ENCODE data around the gene MTHFD1L. TPM values are rescaled to one million over a fixed set of nuclear protein-coding genes. Genes with fewer than 3 reads are reported as not detected.
"Not testable (repeated sequence)": the region's sequence is repeated elsewhere in the genome, so short reads cannot be mapped to it uniquely, and the experiment has no call there.

The MTHFD1L gene
- total and polyA plus RNA-seq, 10 donors, result 6.7 to 32.1 (median 13.1) TPM

DNA sequence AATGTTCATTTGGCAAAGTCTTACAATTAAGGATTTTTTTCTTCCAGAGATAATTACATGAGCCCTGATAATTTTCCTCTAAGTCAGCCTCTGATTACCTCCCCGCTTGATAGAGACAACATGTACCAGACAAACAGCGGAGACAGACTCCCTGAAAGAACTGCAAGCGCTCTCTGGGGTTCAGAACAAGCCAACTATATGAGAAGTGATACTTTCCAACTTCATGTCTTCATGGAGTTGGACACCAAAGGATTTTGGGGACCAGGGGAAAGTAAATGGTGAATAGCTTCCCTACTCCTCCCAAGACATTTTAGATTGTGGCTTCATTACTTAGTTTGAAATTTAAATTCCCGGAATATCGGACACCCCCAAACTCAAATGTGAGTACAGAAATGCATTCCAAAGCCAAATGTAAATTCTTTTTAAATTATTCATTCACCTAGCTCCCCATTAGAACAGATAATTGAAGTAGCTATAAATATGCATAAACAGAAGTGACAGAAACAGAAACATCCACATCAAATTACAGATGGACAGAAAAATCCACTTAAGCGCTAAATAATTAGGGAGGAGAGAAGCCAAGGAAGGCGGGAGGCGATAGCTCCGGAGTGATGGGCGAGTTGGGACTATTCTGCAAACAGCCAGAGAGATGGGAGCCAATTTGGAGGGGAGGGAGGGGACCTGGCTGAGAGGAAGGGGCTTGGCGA, 244.5 kb downstream of the MTHFD1L start:
- no peak overlapping the region for H3K27ac ChIP-seq
- no peak overlapping the region for H3K4me3 ChIP-seq
- no peaks in the 10 kb centered on the region for H3K9me3 ChIP-seq
- TF ChIP-seq, protein P1, sequence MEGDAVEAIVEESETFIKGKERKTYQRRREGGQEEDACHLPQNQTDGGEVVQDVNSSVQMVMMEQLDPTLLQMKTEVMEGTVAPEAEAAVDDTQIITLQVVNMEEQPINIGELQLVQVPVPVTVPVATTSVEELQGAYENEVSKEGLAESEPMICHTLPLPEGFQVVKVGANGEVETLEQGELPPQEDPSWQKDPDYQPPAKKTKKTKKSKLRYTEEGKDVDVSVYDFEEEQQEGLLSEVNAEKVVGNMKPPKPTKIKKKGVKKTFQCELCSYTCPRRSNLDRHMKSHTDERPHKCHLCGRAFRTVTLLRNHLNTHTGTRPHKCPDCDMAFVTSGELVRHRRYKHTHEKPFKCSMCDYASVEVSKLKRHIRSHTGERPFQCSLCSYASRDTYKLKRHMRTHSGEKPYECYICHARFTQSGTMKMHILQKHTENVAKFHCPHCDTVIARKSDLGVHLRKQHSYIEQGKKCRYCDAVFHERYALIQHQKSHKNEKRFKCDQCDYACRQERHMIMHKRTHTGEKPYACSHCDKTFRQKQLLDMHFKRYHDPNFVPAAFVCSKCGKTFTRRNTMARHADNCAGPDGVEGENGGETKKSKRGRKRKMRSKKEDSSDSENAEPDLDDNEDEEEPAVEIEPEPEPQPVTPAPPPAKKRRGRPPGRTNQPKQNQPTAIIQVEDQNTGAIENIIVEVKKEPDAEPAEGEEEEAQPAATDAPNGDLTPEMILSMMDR (IDR thresholded peaks at IDR 0.05 in 8 of 11, conservative IDR thresholded peaks at IDR 0.05 in 3 of 11), result no peak
- TF ChIP-seq POLR2A (IDR thresholded peaks at IDR 0.05) (no peak), POLR2AphosphoS5 (IDR thresholded peaks at IDR 0.05) (no peak)
- WGBS, 5 donors, result 87 to 94% (median 92%) methylated on average over 11 of the region's 11 CpGs
- no peaks in the 10 kb centered on the region for H3K36me3 ChIP-seq
- H3K27me3 ChIP-seq (replicated peaks in 1 of 7), result no peaks in the 10 kb centered on the region
- intact Hi-C loops (cut with DNase I; ENCODE audit: low total_unique reads), result no loop called here
- DNase-seq, result no peak
- H3K4me1 ChIP-seq, result no peaks in the 10 kb centered on the region

DNA sequence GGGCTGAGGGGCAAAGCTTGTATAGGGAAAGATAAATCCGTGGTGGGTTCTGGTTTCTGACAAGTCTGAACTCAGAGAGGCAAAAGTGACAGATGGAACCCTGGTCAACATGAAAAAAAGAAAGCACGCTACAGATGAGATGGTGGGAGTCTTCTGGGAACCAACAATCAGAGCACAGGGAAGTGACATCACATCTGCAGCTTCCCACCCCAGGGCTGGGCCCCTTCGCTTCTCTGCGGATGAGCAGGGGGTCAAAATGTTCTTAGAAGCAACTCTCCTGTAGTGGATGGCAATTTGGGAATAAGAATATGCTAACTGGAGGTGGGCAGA, 245.0 kb downstream of the MTHFD1L start:
- Histone ChIP-seq H3K9me3 (no peaks in the 10 kb centered on the region), H3K4me3 (no peak overlapping the region), H3K4me1 (no peaks in the 10 kb centered on the region), H3K27me3 (replicated peaks in 1 of 7) (no peaks in the 10 kb centered on the region), H3K27ac (no peak overlapping the region), H3K36me3 (no peaks in the 10 kb centered on the region)
- DNase-seq, result no peak
- intact Hi-C loops (cut with DNase I; ENCODE audit: low total_unique reads), result no loop called here
- TF ChIP-seq, protein P1 (IDR thresholded peaks at IDR 0.05 in 8 of 11, conservative IDR thresholded peaks at IDR 0.05 in 3 of 11), result no peak
- TF ChIP-seq POLR2AphosphoS5 (IDR thresholded peaks at IDR 0.05) (no peak), POLR2A (IDR thresholded peaks at IDR 0.05) (no peak)
- 76 to 81% (median 80%) methylated on average over 4 of the region's 4 CpGs for WGBS, 5 donors

DNA sequence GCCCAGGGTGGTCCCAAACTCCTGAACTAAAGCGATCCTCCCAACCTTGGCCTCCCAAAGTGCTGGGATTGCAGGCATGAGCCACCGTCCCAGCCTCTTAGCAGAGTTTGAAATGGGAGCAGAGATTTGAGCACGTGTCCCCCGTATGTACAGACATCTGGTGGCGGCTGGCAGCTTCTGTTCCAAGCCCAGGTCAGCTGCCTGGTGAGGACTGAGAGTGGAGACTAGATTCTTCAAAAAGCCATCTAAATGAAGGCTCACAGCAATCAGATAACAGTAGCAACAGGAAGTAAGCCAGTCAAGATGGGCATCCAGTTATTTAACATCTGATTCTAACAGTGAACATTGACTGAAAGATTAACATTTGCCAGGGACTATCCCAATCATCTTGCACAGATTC, 246.2 kb downstream of the MTHFD1L start:
- no peak for DNase-seq
- Histone ChIP-seq H3K27ac (no peak overlapping the region), H3K9me3 (no peaks in the 10 kb centered on the region), H3K4me1 (no peaks in the 10 kb centered on the region), H3K36me3 (no peaks in the 10 kb centered on the region), H3K27me3 (replicated peaks in 1 of 7) (no peaks in the 10 kb centered on the region), H3K4me3 (no peak overlapping the region)
- TF ChIP-seq, protein P1 (IDR thresholded peaks at IDR 0.05 in 8 of 11, conservative IDR thresholded peaks at IDR 0.05 in 3 of 11), result no peak
- no peak for TF ChIP-seq POLR2A (IDR thresholded peaks at IDR 0.05)
- TF ChIP-seq POLR2AphosphoS5 (IDR thresholded peaks at IDR 0.05), result no peak
- intact Hi-C loops (cut with DNase I; ENCODE audit: low total_unique reads), result no loop called here
- WGBS, 5 donors, result 76 to 90% (median 86%) methylated on average over 4 to 5 of the region's 5 CpGs

DNA sequence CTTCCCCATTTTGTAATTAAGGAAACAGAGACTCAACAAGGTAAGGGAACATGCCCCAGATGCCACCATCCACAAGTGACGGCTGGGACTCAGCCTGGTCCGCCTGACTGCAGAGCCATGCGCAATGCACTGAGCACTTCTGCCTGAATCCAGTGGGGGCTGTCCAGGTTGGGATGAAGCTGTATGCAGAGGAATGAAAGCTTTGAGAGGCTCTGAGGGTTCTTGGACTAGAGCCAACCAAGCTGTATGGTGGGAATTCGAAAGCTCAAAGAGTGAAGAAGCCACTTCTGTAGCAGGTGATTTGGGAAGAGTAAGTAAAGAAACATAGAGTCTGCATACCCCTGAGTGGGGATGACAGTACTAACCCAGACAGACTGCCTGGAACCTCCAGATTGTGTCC, 246.6 kb downstream of the MTHFD1L start:
- DNase-seq, result no peak
- intact Hi-C loops (cut with DNase I; ENCODE audit: low total_unique reads), result no loop called here

DNA sequence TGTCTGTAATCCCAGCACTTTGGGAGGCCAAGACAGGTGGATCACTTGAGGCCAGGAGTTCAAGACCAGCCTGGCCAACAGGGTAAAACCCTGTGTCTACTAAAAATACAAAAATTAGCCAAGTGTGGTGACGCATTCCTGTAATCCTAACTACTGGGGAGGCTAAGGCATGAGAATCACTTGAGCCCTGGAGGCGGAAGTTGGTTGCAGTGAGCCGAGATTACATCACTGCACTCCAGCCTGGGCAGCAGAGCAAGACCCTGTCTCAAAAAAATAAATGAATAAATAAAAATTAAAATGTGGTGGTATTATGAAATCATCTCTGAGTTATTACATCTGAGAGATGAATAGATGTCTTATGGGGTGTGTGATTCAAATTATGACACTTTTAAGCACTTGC, 247.4 kb downstream of the MTHFD1L start:
- H3K4me1 ChIP-seq; DNase-seq; intact Hi-C loops (cut with DNase I; ENCODE audit: low total_unique reads); H3K27ac ChIP-seq; H3K36me3 ChIP-seq; H3K27me3 ChIP-seq (replicated peaks in 1 of 7); H3K4me3 ChIP-seq; H3K9me3 ChIP-seq: not testable (repeated sequence)
- WGBS, 5 donors, result 80 to 94% (median 89%) methylated on average over 3 of the region's 3 CpGs

More for the DNA sequence above, 246.6 kb downstream of the MTHFD1L start:
- Histone ChIP-seq H3K4me1 (no peaks in the 10 kb centered on the region), H3K27ac (no peak overlapping the region), H3K9me3 (no peaks in the 10 kb centered on the region), H3K4me3 (no peak overlapping the region), H3K27me3 (replicated peaks in 1 of 7) (no peaks in the 10 kb centered on the region), H3K36me3 (no peaks in the 10 kb centered on the region)
- TF ChIP-seq POLR2A (IDR thresholded peaks at IDR 0.05), result no peak
- TF ChIP-seq POLR2AphosphoS5 (IDR thresholded peaks at IDR 0.05), result no peak
- TF ChIP-seq, protein P1 (IDR thresholded peaks at IDR 0.05 in 8 of 11, conservative IDR thresholded peaks at IDR 0.05 in 3 of 11), result no peak
- WGBS, 5 donors, result 81 to 93% (median 85%) methylated on average over 4 of the region's 4 CpGs
